Measurements from ENCODE around the gene OMP. TPM values are rescaled to one million over a fixed set of nuclear protein-coding genes. Genes with fewer than 3 reads are reported as not detected.
"Not testable (repeated sequence)": the region's sequence is repeated elsewhere in the genome, so short reads cannot be mapped to it uniquely, and the experiment has no call there.

The OMP gene
- under 1 TPM in 1 of 2 donors, not detected in 1; 0.76 TPM for total RNA-seq
- long read RNA-seq, donor 1, result 0 reads
- long read RNA-seq, donor 2, result 0 reads

DNA sequence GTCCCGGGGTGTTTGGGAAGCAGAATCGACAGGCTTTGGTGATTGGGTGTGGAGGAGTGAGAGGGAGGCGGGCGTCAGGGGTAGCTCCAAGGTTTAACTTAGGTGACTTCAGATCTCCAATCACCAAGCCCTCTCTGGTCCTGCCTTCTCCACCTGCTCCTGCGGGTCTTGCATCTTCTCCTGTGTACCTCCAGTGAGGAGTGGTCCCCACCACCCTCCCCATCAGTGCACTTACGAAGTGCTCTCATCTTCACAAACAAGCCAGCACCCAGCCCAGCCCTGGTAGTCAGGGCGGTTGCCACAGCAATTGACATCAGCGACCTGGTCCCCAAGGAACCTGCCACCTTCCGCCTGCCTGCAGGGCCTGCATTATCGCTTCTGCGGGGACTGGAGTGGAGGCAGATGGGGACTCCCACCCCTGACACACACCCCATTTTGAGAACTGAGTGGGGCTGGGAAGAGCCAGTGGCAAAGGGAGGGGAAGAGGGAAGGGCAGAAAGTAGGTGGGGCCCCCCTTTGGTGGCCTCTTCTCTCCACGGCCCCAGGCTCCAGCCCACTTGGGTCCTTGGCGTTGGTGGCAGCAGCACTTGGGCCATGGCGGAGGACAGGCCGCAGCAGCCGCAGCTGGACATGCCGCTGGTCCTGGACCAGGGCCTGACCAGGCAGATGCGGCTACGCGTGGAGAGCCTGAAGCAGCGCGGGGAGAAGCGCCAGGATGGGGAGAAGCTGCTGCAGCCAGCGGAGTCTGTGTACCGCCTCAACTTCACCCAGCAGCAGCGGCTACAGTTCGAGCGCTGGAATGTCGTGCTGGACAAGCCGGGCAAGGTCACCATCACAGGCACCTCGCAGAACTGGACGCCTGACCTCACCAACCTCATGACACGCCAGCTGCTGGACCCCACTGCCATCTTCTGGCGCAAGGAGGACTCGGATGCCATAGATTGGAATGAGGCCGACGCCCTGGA is at the start of gene OMP:
OMP (plus strand) TSS at position 595 of the 965 bp plus-strand sequence; CDS start at position 595, 0 bp downstream.
- DNase-seq (ENCODE audit: low spot score), result no peak
- intact Hi-C loops (cut with DNase I), result no loop called here

GRCh38 chr11:77053217-77054015 is 49.2 kb upstream of the OMP start:
- intact Hi-C loops (cut with DNase I), result no loop called here
- no peak for DNase-seq (ENCODE audit: low spot score)

GRCh38 chr11:77054084-77054483 is 48.6 kb upstream of the OMP start:
- intact Hi-C loops (cut with DNase I), result no loop called here
- DNase-seq (ENCODE audit: low spot score), result no peak

DNA sequence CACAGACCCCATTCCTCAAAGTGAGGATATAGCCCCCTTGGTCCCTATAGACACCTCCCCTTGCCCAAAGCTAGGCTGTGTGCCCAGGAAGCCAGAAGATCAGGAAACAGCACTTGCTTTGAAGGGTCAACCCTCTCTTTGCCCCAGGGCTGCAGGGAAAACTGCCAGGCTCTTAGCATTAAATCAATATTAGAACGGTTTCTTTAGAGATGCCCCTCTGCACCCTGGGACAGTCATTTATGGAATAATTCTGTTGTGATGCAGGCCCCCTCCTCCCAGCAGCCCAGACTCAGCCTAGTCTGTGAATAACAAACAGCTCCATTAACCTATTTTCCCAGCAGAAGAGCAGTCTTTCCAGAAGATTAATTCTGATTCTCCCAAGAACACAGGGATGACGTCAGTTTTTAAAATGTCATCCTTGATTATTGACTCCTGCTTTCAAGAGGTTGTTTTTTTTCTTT is 47.5 kb upstream of the OMP start:
- DNase-seq (ENCODE audit: low spot score), result no peak
- intact Hi-C loops (cut with DNase I), result no loop called here

GRCh38 chr11:77055913-77056312 is 46.7 kb upstream of the OMP start:
- intact Hi-C loops (cut with DNase I), result no loop called here
- DNase-seq (ENCODE audit: low spot score), result no peak

GRCh38 chr11:77056814-77057402 is 45.7 kb upstream of the OMP start:
- no peak for DNase-seq (ENCODE audit: low spot score)
- intact Hi-C loops (cut with DNase I), result no loop called here

- intact Hi-C loops (cut with DNase I), result no loop called here
- no peak for DNase-seq (ENCODE audit: low spot score)
Measured at GRCh38 chr11:77057938-77058474, 44.6 kb upstream of the OMP start.

- DNase-seq (ENCODE audit: low spot score), result no peak
- intact Hi-C loops (cut with DNase I), result no loop called here
Measured at GRCh38 chr11:77058900-77059299, 43.7 kb upstream of the OMP start.

GRCh38 chr11:77059806-77060205 is 42.8 kb upstream of the OMP start:
- intact Hi-C loops (cut with DNase I), result no loop called here
- DNase-seq (ENCODE audit: low spot score), result no peak

GRCh38 chr11:77060234-77060633 is 42.4 kb upstream of the OMP start:
- intact Hi-C loops (cut with DNase I), result no loop called here
- no peak for DNase-seq (ENCODE audit: low spot score)

DNA sequence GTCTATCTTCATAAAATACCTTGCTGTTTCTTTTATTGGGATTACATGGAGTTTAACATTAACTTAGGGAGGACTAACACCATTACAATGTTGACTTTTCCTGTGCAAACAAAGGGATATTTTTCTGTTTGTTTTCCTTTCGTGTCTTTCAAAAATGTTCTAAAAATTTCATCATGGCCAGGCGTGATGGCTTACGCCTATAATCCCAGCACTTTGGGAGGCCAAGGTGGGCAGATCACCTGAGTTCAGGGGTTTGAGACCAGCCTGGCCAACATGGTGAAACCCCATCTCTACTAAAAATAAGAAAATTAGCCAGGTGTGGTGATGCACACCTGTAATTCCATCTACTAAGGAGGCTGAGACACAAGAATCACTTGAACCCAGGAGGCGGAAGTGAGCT is 41.4 kb upstream of the OMP start:
- DNase-seq (ENCODE audit: low spot score); intact Hi-C loops (cut with DNase I): not testable (repeated sequence)

GRCh38 chr11:77062924-77063323 is 39.7 kb upstream of the OMP start:
- intact Hi-C loops (cut with DNase I), result no loop called here
- no peak for DNase-seq (ENCODE audit: low spot score)

- DNase-seq (ENCODE audit: low spot score), result no peak
- intact Hi-C loops (cut with DNase I), result no loop called here
Measured at GRCh38 chr11:77063407-77063806, 39.2 kb upstream of the OMP start.

- intact Hi-C loops (cut with DNase I), result no loop called here
- DNase-seq (ENCODE audit: low spot score), result peak; percentile 38
Measured at GRCh38 chr11:77063861-77064260, 38.8 kb upstream of the OMP start.

GRCh38 chr11:77064648-77065217 is 37.9 kb upstream of the OMP start:
- intact Hi-C loops (cut with DNase I), result no loop called here

GRCh38 chr11:77065878-77066228 is 36.8 kb upstream of the OMP start:
- peak; percentile 85 for DNase-seq (ENCODE audit: low spot score)

More at GRCh38 chr11:77064648-77065217, 37.9 kb upstream of the OMP start:
- DNase-seq (ENCODE audit: low spot score), result peak; percentile 48

DNA sequence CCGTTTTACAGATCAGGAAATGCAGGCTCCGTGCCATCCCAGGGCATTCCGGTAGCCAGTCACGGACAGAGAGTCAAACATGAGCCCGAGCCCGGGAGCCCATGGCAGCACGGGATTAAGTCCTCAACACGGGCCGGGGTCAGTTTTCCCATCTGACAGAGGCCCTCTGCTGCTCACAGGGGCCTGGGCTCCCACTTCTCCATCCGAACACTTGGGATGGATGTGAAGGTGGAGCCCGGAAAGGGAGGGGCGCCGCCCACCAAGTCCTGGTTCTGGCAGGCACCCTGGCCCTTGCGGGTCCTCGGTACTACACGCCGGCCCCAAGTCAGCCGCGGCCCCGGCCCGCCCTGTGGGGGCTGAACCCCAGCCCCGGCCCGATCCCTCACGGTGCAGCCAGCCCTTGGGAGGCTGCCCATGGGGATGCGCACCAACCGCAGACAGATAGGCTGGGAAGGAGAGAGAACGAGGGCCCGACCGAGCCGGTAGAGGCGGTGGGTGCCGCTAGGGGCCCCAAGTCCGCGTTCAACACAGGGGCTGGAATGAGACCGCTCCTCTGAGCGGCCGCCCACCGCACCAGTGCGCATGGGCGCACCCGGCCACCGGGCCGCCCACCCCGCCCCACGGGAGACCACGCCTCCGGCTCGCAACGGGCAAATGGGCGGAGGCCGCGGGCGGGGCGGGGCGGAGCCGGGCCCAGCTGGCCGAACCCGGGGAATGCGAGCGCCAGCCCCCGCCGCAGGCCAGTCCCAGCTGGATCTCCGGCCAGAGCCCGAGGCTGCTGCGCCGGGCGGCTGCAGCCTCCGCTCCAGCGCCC is 36.2 kb upstream of the OMP start, which contains the start of gene CAPN5:
CAPN5 (plus strand) TSS at position 743 of the 814 bp plus-strand sequence. CDS start 17,916 bp downstream, outside the sequence.
- intact Hi-C loops (cut with DNase I), result no loop called here
- DNase-seq (ENCODE audit: low spot score), result peak; percentile 98

More at GRCh38 chr11:77065878-77066228, 36.8 kb upstream of the OMP start:
- intact Hi-C loops (cut with DNase I), result no loop called here

DNA sequence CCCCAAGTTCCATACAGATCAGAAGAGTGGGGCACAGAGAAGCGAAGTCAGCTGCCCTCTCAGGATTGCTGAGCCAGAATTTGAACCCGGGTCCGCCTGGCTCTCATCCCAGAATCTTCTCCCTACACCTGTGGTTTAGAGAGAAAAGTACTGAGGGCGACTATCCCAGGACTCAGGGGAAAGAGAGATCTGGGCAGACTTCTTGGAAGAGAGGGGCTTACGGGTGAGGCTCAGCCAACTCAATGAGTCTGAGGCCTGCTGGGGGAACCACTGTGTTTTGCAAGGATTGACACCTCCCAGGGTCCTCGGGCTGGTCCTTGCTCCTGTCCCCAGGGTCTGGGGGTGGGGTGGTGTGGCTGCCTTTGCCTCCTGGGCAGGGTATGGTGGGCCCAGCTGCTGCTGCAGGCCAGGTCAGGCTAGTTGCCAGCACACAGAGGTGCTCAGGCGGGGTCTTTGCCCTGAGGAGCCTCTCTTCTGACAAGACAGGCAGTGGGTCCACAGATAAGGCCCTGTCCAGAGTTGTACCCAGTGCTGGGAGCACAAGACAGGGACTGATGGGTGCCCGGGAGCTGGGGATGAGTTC is 34.7 kb upstream of the OMP start:
- intact Hi-C loops (cut with DNase I), result no loop called here
- peak; percentile 61 for DNase-seq (ENCODE audit: low spot score)
